ENCODE results near the gene ARL15. TPM values are rescaled to one million over a fixed set of nuclear protein-coding genes. Genes with fewer than 3 reads are reported as not detected.

Gene ARL15
- total and polyA plus RNA-seq, 2 of the 4 experiments (the other 2 are of a cell fraction) = 7.3 to 19.2 TPM

DNA sequence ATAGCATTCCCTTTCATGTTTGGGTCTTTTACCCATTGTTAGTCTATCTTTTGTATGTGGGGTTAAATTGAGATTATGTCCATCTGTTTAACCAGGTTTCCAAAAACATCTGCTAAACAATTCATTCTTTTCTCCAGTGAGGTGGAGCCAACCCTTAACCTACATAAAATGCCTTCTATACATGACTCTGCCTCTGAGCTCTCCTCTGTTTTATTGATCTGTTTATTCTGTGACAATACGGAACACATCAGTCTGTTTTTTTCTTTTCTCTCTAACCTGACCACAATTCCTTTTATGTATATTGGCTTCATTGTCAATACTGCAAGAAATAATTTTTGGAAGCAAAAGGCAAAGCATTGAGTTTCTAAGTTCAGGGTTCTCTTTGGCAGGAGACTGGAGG is 9.9 kb upstream of the ARL15 start:
- Histone ChIP-seq H3K27ac (ENCODE audit: insufficient read depth, low read length) (no peak overlapping the region), H2BK120ac (ENCODE audit: low read depth, low read length) (no peak overlapping the region), H3K14ac (replicated peaks; ENCODE audit: low read depth, low read length) (no peak overlapping the region), H3K4me2 (ENCODE audit: low read depth, low read length) (no peak overlapping the region), H2BK15ac (ENCODE audit: low read depth, low read length) (no peak overlapping the region), H3K9me1 (ENCODE audit: insufficient read depth, low read length) (no peaks in the 10 kb centered on the region; the same call in 1 of the 2 replicates), H3K56ac (ENCODE audit: extremely low read depth, insufficient read depth, low read length) (no peak overlapping the region), H3K4me3 (ENCODE audit: insufficient read depth, low read depth, low read length) (no peak overlapping the region), H4K20me1 (ENCODE audit: insufficient read depth, low read length) (no peaks in the 10 kb centered on the region), H3K36me3 (ENCODE audit: control insufficient read depth, insufficient read depth, low read length) (no peaks in the 10 kb centered on the region), H4K91ac (ENCODE audit: insufficient read depth, low read depth, low read length) (no peak overlapping the region), H3K23ac (ENCODE audit: low read depth, low read length) (no peak overlapping the region), H3K18ac (ENCODE audit: low read depth, low read length) (no peak overlapping the region), H3K4ac (ENCODE audit: low read depth, low read length) (no peak overlapping the region), H2AFZ (replicated peaks; ENCODE audit: low read length, poor library complexity) (no peak overlapping the region), H2BK20ac (ENCODE audit: low read depth, low read length) (no peak overlapping the region), H3K27me3 (ENCODE audit: control insufficient read depth, insufficient read depth, low read length) (peaks cover 24% of the 10 kb centered on the region; the same call in 1 of the 2 replicates), H3K9me3 (ENCODE audit: control insufficient read depth, insufficient read depth, low read length) (no peaks in the 10 kb centered on the region), H3K4me1 (ENCODE audit: control insufficient read depth, insufficient read depth, low read length) (no peaks in the 10 kb centered on the region), H3K9ac (ENCODE audit: low read depth, low read length) (no peak overlapping the region), H3K79me1 (ENCODE audit: low read depth in 1 of 2, low read length in 2 of 2) (no peaks in the 10 kb centered on the region), H2BK5ac (ENCODE audit: low read depth, low read length, poor library complexity, severe bottlenecking) (no peak overlapping the region), H2AK5ac (ENCODE audit: low read depth, low read length) (no peak overlapping the region), H2AK9ac (replicated peaks; ENCODE audit: low read depth, low read length, poor library complexity) (no peak overlapping the region), H4K5ac (ENCODE audit: low read depth, low read length) (no peak overlapping the region), H4K8ac (ENCODE audit: low read depth in 2 of 2, low read length in 2 of 2) (no peak overlapping the region)
- intact Hi-C loops (cut with micrococcal nuclease) (no loop called here), dilution Hi-C loops (cut with HindIII; ENCODE audit: low sequenced_read_pairs, unreplicated experiment) (no loop called here), in situ Hi-C loops (cut with MboI; ENCODE audit: low sequenced_read_pairs) (no loop called here)
- DNase-seq (no peak), ATAC-seq (ENCODE audit: low read depth) (no peak)
- WGBS, 2 experiments (ENCODE audit: extremely low coverage in 2 of 2, insufficient read length in 1 of 2) = no CpG with 5 or more reads among the region's 1 CpG
- no TSS peak for BruUV-seq (replicated peaks)
- ChIA-PET POLR2A (ENCODE audit: unreplicated experiment) (no interaction called here), CTCF (no interaction called here)
- TF ChIP-seq MXI1 (IDR thresholded peaks at IDR 0.05; ENCODE audit: borderline replicate concordance, low read depth, low read length) (no peak), NFE2L2 (IDR thresholded peaks at IDR 0.05; ENCODE audit: low read depth, low read length) (no peak), POLR2A (IDR thresholded peaks at IDR 0.05; ENCODE audit: low read depth, low read length) (no peak), MAFK (IDR thresholded peaks at IDR 0.05; ENCODE audit: low read depth, low read length) (no peak), RFX5 (IDR thresholded peaks at IDR 0.05; ENCODE audit: low read depth, low read length) (no peak), RAD21 (IDR thresholded peaks at IDR 0.05; ENCODE audit: low read length) (no peak), BHLHE40 (IDR thresholded peaks at IDR 0.05; ENCODE audit: low read depth, low read length) (no peak), MAZ (IDR thresholded peaks at IDR 0.05; ENCODE audit: borderline replicate concordance, low read depth, low read length) (no peak)
- TF ChIP-seq, protein P1, sequence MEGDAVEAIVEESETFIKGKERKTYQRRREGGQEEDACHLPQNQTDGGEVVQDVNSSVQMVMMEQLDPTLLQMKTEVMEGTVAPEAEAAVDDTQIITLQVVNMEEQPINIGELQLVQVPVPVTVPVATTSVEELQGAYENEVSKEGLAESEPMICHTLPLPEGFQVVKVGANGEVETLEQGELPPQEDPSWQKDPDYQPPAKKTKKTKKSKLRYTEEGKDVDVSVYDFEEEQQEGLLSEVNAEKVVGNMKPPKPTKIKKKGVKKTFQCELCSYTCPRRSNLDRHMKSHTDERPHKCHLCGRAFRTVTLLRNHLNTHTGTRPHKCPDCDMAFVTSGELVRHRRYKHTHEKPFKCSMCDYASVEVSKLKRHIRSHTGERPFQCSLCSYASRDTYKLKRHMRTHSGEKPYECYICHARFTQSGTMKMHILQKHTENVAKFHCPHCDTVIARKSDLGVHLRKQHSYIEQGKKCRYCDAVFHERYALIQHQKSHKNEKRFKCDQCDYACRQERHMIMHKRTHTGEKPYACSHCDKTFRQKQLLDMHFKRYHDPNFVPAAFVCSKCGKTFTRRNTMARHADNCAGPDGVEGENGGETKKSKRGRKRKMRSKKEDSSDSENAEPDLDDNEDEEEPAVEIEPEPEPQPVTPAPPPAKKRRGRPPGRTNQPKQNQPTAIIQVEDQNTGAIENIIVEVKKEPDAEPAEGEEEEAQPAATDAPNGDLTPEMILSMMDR (conservative IDR thresholded peaks at IDR 0.05; ENCODE audit: low read depth, low read length) = no peak
- TF ChIP-seq, protein P2, sequence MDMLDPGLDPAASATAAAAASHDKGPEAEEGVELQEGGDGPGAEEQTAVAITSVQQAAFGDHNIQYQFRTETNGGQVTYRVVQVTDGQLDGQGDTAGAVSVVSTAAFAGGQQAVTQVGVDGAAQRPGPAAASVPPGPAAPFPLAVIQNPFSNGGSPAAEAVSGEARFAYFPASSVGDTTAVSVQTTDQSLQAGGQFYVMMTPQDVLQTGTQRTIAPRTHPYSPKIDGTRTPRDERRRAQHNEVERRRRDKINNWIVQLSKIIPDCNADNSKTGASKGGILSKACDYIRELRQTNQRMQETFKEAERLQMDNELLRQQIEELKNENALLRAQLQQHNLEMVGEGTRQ (IDR thresholded peaks at IDR 0.05; ENCODE audit: low read depth, low read length) = no peak
